ENCODE data around the gene ANKMY1. TPM values are rescaled to one million over a fixed set of nuclear protein-coding genes. Genes with fewer than 3 reads are reported as not detected.
A peak's percentile ranks its signal among the peaks of the same experiment; 100 is the strongest.

Gene ANKMY1
- total and polyA plus RNA-seq, 2 of the 13 experiments (the other 11 are each of a cell fraction or from before 2014, with no cell fraction given): 11.7 to 18.8 TPM

DNA sequence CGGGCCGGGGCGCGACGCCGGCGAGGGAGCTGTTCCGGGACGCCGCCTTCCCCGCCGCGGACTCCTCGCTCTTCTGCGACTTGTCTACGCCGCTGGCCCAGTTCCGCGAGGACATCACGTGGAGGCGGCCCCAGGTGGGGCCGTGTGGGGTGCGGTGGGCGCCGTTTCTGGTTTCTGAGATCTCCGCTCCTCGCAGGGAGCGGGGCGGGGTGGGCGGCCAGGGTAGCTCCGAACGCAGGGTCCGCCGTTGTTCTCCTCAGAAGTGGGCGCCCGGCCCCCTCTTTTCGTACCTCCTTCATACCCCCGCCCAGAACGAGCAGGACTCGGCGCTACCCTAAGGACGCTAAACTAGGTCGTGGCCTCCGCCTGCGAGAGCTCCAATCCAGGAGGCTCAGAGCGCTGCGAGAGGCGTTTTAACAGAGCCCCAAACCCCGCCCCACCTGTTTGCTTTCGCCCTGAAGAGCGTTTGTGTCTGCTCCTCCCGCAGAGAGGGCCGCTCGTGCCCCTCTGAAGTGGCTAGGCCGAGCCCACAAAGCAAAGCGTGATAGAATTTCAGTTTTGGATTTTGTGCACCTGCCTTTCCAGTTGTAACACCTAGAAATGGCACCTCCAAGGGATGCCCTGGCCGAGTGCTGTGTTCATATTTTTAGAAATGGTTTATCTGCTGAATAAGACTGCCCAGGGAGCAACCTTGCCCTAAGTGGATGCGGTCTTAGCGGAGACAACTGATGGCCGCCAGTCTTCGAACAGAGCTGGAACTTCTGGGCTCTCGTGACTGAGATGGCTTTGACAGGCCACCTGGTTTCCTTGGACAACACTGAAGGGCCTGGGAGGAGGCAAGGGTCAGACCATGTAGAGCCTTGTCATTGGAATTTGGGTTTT, 29.4 kb upstream of the ANKMY1 start (continued):
- no peak for TF ChIP-seq MAFK (conservative IDR thresholded peaks at IDR 0.05 in 1 of 2, IDR thresholded peaks at IDR 0.05 in 1 of 2; ENCODE audit: low read length in 2 of 2)
- no peak for TF ChIP-seq GPN1 (CRISPR knock-in tag; IDR thresholded peaks at IDR 0.05; ENCODE audit: borderline replicate concordance)
- TF ChIP-seq ZNF746 (CRISPR knock-in tag; IDR thresholded peaks at IDR 0.05): 0 out of 2 replicates have a peak, but pooled peaks have one; percentile 24
- no peak for TF ChIP-seq ZNF17 (CRISPR knock-in tag; IDR thresholded peaks at IDR 0.05)
- TF ChIP-seq ZNF263 (CRISPR knock-in tag; IDR thresholded peaks at IDR 0.05): no peak
- no peak for TF ChIP-seq FOXC1 (CRISPR knock-in tag; IDR thresholded peaks at IDR 0.05; ENCODE audit: borderline replicate concordance)
- no peak for TF ChIP-seq CBX5 (CRISPR knock-in tag; IDR thresholded peaks at IDR 0.05; ENCODE audit: borderline replicate concordance)
- TF ChIP-seq RBM22 (optimal IDR thresholded peaks at IDR 0.05; ENCODE audit: low read length): no peak
- no peak for TF ChIP-seq PBX2 (CRISPR knock-in tag; IDR thresholded peaks at IDR 0.05)
- no peak; the same call in 1 of the 2 replicates for TF ChIP-seq NRL (CRISPR knock-in tag; IDR thresholded peaks at IDR 0.05; ENCODE audit: borderline replicate concordance)
- TF ChIP-seq ZNF781 (CRISPR knock-in tag; IDR thresholded peaks at IDR 0.05; ENCODE audit: borderline replicate concordance, not compliant biosample characterization): no peak
- TF ChIP-seq ZNF720 (CRISPR knock-in tag; IDR thresholded peaks at IDR 0.05): no peak
- TF ChIP-seq SRSF1 (optimal IDR thresholded peaks at IDR 0.05; ENCODE audit: low read depth, low read length): no peak
- TF ChIP-seq SMARCE1 (IDR thresholded peaks at IDR 0.05; ENCODE audit: borderline replicate concordance): no peak
- TF ChIP-seq ZBTB3 (CRISPR knock-in tag; IDR thresholded peaks at IDR 0.05; ENCODE audit: borderline replicate concordance, low read depth): 0 out of 2 replicates have a peak, but pooled peaks have one; percentile 70
- TF ChIP-seq TAF15 (IDR thresholded peaks at IDR 0.05; ENCODE audit: low read depth, low read length, poor library complexity, severe bottlenecking): no peak
- no peak for TF ChIP-seq MAF1 (CRISPR knock-in tag; IDR thresholded peaks at IDR 0.05; ENCODE audit: borderline replicate concordance)
- no peak for TF ChIP-seq ZNF235 (CRISPR knock-in tag; IDR thresholded peaks at IDR 0.05; ENCODE audit: borderline replicate concordance)
- no peak for TF ChIP-seq SNAI1 (CRISPR knock-in tag; IDR thresholded peaks at IDR 0.05; ENCODE audit: borderline replicate concordance)
- TF ChIP-seq ZFX (CRISPR knock-in tag; IDR thresholded peaks at IDR 0.05; ENCODE audit: low read depth): no peak
- TF ChIP-seq ZNF143 (CRISPR knock-in tag; IDR thresholded peaks at IDR 0.05): no peak
- TF ChIP-seq ZNF562 (CRISPR knock-in tag; IDR thresholded peaks at IDR 0.05; ENCODE audit: borderline replicate concordance): no peak
- TF ChIP-seq JDP2 (CRISPR knock-in tag; IDR thresholded peaks at IDR 0.05; ENCODE audit: borderline replicate concordance): no peak
- TF ChIP-seq GLMP (CRISPR knock-in tag; IDR thresholded peaks at IDR 0.05; ENCODE audit: borderline replicate concordance): no peak
- TF ChIP-seq ZNF672 (CRISPR knock-in tag; IDR thresholded peaks at IDR 0.05): no peak
- TF ChIP-seq, protein P1, sequence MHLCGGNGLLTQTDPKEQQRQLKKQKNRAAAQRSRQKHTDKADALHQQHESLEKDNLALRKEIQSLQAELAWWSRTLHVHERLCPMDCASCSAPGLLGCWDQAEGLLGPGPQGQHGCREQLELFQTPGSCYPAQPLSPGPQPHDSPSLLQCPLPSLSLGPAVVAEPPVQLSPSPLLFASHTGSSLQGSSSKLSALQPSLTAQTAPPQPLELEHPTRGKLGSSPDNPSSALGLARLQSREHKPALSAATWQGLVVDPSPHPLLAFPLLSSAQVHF (CRISPR knock-in tag; IDR thresholded peaks at IDR 0.05): no peak
- TF ChIP-seq PRMT3 (CRISPR knock-in tag; IDR thresholded peaks at IDR 0.05; ENCODE audit: borderline replicate concordance, low read depth): no peak
- no peak for TF ChIP-seq BHLHE40 (IDR thresholded peaks at IDR 0.05; ENCODE audit: low read length)

Measured in HepG2 (cell line).